Measurements from ENCODE around the gene LIN37.

DNA sequence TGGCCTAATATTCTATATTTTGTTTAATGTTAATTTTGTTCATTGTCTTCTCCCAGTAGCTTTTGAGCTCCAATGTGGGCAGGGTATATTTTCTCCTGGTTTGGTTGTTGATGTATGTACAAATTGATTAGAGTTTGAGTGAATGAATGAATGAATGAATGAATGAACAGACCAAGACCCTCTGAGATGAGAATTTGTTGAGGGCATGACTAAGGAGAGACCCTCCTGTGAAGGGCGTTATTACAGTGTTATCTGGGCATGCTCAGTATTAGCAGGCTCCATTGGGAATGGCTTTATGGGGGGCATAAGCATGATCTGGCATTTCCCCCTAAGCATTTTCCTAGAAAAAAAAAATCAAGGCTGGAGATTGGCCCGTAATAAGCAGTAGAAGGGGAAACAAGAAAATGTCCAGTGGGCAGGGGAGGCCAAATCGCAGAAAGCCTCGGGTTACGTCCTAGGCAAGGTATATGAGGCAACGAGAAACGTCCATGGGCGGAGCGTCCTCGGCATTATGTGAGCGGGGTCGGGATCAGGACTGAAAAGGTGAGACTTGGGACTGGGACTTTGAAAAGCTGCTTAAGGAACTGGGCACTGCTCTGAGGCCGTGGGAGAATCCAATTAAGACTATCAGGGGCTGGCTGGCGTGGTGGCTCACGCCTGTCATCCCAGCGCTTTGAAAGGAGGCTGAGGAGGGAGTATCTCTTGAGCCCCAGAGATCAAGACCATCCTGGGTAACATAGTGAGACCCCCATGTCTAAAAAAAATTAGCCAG, 26.1 kb downstream of the LIN37 start:
- TF ChIP-seq, protein P1, sequence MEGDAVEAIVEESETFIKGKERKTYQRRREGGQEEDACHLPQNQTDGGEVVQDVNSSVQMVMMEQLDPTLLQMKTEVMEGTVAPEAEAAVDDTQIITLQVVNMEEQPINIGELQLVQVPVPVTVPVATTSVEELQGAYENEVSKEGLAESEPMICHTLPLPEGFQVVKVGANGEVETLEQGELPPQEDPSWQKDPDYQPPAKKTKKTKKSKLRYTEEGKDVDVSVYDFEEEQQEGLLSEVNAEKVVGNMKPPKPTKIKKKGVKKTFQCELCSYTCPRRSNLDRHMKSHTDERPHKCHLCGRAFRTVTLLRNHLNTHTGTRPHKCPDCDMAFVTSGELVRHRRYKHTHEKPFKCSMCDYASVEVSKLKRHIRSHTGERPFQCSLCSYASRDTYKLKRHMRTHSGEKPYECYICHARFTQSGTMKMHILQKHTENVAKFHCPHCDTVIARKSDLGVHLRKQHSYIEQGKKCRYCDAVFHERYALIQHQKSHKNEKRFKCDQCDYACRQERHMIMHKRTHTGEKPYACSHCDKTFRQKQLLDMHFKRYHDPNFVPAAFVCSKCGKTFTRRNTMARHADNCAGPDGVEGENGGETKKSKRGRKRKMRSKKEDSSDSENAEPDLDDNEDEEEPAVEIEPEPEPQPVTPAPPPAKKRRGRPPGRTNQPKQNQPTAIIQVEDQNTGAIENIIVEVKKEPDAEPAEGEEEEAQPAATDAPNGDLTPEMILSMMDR (IDR thresholded peaks at IDR 0.05 in 4 of 5, conservative IDR thresholded peaks at IDR 0.05 in 1 of 5), result no peak
- TF ChIP-seq POLR2A (IDR thresholded peaks at IDR 0.05), result no peak
